HG02840 (cell line): ENCODE measurements around the gene EHD1.
A peak's percentile ranks its signal among the peaks of the same experiment; 100 is the strongest.

Source experiments
- ATAC-seq: cut with Tn5 transposase; IDR thresholded peaks from one replicate; pipeline ENCODE4 v1.9.1; 2021; ENCODE audit warnings: mild to moderate bottlenecking, moderate library complexity, moderate number of reproducible peaks; ENCODE audit not compliant: unreplicated experiment, low FRiP score

EHD1 gene

DNA sequence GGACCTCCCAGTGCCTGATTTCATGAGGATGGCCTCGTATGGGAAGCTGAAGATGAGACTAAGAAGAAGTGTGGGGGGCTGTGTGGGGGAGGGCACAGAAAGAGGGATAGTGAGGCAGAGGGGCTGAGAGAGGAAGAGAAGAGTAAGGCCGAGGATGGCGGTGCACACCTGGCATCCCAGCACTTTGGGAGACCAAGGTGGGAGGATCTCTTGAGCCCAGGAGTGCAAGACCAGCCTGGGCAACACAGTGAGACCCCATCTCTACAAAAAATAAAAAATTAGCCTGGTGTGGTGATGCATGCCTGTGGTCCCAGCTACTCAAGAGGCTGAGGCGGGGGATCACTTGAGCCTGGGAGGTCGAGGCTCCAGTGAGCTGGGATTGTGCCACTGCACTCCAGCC lies 13.5 kb upstream of the EHD1 start:
- no peak for ATAC-seq

DNA sequence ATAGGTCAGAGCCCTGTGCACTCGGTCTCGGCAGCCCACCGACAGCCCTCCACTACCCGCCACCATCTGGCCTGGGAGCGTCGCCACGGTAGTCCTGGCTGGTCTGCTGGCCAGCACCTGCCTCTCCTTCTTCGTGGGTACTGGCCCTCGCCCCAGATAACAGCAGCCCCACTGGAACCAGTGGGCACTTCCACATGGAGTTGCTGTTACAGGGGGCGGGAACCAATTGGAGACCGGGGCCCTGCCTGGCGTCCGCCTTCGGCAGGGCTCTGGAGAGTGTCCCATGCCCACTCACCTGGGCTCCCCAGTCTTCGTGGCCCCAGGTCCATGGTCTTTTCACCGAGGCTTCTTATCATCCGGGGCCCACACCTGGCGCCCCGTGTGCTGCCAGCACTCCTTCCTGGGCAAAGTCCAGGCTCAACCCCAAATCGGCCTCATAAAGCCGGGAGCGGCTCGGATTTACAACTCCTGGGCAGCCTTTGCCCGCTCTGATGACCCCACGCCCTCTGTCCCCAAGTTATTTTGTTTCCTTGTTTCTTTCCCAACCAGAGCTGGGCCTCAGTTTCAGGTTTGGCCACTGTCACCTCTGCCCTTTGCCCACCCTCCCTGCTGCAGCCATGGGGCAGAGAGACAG lies 12.9 kb upstream of the EHD1 start:
- ATAC-seq, result no peak

DNA sequence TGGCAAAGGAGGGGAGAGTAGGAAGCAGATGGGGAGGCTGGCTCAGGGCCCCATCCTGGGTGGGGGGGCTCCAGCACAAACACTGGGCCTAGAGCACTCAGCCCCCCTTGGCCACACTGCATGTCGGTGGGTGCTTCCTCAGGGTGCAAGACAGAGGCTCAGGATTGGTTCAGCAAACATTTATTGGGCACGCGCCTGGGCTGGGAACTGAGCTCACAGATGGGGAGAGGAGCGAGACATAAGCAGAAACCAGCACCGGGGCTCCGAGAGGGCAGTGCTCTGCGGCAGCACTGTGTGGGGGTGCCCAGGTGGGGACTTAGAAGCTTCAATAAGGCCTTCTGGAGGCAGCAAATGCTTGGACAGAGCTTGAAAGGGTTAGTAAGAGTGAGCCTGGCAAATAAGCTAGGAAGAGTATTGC lies 12.1 kb upstream of the EHD1 start:
- no peak for ATAC-seq

- ATAC-seq, result no peak
These were observed 10.5 kb upstream of the EHD1 start for GRCh38 chr11:64888729-64889511.

- no peak for ATAC-seq
These were observed 9.9 kb upstream of the EHD1 start for GRCh38 chr11:64888406-64888728.

DNA sequence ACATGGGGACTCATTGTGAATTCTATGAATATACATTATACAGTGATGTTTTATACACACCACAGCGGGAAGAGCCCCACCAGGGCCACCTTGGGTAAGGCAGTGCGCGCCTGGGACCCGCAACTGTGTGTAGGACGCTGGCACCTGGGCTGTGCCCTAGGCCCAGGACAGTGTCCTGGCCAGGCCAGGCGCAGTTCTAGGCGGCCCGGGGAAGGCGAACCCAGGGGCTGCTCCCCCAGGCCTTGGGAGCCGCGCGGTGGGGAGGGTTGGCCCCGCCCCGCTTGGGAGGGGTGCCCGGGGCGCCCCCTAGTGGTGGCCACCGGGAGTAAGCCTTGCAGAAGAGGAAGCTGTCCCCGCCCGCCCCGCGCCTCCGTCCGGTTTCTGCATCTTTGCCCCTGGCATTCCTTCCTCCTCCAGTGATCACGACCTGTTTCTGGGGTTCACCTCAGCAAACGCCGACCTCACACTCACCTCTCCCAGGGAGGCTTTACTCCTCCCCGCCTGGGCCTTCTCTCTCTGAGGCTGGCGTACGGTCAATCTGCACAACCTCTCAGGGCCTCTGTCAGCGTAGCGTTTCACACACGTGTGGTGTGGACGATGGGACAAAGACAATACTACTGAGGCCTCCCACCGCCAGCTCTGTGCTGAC lies 9.5 kb upstream of the EHD1 start:
- ATAC-seq, result peak; percentile 50

DNA sequence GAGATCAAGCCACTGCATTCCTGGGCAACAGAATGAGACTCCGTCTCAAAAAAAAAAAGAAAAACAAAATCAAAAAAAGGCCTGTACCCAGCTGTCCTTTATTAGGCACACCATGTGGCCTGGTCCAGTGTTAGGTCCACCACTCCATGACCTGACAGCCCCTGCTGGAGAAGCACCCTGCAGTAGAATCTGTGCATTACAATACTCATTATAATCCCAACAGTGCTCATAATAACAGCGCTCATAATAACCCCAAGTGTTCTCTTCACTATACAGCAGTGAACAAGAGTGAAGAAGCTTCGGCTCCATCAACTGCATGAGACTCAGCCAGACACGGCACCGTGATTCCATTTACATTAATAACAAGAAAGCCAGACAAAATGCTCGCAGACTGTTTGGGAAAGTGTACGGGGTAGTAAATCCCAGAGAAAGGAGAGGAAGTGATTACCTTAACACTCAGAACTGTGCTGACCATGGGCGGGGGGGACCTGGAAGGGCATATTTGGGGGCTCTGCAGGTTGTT lies 8.9 kb upstream of the EHD1 start:
- peak; percentile 7 for ATAC-seq

GRCh38 chr11:64885367-64886286 lies 7.2 kb upstream of the EHD1 start:
- no peak for ATAC-seq

DNA sequence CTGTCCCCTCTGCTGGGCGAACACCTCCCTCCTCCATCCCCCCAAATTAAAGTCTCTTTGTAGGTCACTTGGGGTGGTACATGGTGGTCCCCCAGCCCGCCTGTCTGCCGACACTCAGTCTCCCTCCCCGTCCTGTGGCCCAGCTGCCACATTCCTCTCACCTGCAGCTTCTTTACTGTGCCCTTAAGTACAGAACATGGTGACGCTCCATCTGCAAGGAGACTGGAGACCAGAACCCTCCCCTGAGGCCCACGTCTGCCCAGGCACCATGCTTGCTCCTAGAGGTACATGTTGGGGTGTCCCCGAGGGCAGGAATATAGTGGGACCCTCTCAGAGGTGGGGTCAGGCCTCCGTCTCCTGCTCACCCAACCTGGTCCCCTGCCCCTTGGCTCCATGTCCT lies 5.6 kb upstream of the EHD1 start:
- no peak for ATAC-seq

DNA sequence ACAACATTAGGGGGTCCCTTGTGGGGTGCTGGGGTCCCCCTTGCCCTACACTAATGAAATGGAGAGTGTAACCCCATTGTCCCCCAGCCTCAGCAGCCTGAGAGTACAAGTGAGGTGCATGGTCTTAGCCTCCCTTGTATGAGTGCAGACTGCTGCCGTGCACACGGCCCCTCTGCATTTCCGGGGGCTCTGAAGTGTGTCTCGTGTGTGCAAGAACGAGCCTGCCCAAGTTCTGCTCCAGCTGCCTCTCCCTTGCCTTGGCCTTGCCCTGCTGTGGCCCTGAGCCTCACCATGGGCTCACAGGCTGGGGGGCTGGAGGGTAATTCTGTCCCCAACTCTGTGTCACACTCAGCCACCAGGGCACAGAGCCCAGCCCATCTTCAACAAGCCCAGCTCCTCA lies 5.2 kb upstream of the EHD1 start:
- ATAC-seq, result no peak

GRCh38 chr11:64882243-64882642 lies 3.8 kb upstream of the EHD1 start:
- no peak for ATAC-seq

- ATAC-seq, result no peak
These were observed 3.1 kb upstream of the EHD1 start for GRCh38 chr11:64881476-64881875.

GRCh38 chr11:64880240-64881001 lies 2.0 kb upstream of the EHD1 start:
- no peak for ATAC-seq

GRCh38 chr11:64879244-64879900 lies 951 bp upstream of the EHD1 start:
- ATAC-seq, result no peak

- peak; percentile 8 for ATAC-seq
These were observed 263 bp downstream of the EHD1 start for GRCh38 chr11:64878223-64878493.

DNA sequence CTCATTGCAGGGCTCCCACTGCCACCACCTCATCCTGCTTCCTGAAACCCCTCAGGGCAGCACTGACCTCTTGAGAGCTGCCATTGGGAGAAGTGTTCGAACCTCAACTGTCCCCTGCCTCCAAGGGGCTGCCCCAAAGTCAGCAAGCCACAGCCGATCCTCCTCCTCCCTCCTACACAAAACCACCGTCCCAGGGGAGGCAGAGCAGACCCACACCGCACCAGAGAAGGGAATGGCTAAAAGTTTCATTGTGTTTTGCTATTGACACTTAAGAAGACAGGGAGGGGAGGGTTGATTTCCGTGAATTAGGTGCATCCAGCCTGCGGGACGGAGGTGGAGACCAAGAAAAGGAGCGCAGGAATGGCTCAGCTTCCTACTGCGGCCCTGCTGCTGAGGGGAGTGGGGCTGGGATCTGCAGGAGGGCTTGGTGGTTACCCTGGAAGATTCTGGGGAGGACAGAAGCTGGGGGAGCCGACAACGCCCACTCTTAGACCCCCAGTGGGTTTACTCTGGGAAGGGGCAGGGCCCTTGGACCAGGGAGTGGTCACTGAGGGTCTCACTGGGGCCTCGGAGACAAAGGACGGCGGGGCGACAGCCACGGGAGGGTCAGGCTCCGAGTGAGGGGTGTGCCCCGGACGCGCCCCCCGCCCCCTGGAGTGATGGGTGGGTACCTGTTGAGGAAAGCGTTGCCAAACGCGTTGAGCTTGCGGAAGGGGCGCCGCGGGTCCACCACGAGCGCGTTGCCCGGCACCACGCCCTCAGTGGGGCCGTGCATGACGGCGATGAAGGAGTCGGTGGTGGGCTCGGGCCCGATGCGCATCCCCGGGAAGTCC lies 815 bp downstream of the EHD1 start:
- no peak for ATAC-seq

DNA sequence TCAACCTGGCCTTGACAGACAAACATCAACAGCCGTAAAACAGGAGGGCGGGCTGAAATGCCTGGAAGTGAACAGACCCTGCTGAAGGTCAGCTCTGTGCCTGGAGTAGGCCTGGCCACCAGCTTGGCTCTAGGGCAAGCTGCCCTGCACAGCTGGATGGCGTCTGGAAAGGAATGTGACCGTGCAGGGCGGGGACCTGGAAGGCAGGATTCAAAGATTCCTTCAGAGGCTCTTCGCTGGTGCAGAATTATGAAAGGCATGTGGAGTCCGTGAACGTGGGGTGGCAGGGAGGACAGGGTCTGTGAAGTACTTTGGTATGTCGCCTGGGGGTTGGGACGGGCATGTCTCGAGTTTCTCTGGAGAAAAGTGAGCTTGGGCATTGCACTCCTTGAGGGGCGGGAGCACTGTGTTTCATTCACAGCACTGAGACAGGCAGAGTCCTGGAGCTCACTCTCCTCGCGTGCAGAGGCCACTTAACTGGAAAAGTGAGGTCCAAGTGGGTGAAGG lies 1.5 kb downstream of the EHD1 start:
- ATAC-seq, result no peak

- no peak for ATAC-seq
These were observed 2.1 kb downstream of the EHD1 start for GRCh38 chr11:64876229-64876750.
